Neural cell (in vitro differentiated cells): Measurements from ENCODE around the gene CHL1. TPM values are rescaled to one million over a fixed set of nuclear protein-coding genes. Genes with fewer than 3 reads are reported as not detected.
A peak's percentile ranks its signal among the peaks of the same experiment; 100 is the strongest.

Experiments
- H2AFZ ChIP-seq: fragments of 200-600, 300-800 bp; sonication (generic), shearing (Covaris generic); 2 replicates; pipeline ENCODE4 v1.6.0; 2014; ENCODE audit warnings: low read depth, mild to moderate bottlenecking, antibody characterized with exemption, low read length, moderate library complexity
- H3F3A ChIP-seq: fragments of 200-600 bp; shearing (Covaris generic); 2 replicates; pipeline ENCODE4 v1.6.1; 2016; ENCODE audit warnings: mild to moderate bottlenecking, moderate library complexity, mixed read lengths, antibody characterized with exemption, low read length; ENCODE audit not compliant: insufficient read depth, poor library complexity, severe bottlenecking
- H3K27ac ChIP-seq: fragments of 200-600, 300-800 bp; sonication (generic), shearing (Covaris generic); 2 replicates; pipeline ENCODE4 v1.5.1; 2014; ENCODE audit warnings: mild to moderate bottlenecking, low read length, moderate library complexity
- H3K27me3 ChIP-seq: fragments of 300-800, 200-600 bp; sonication (generic), shearing (Covaris generic); 2 replicates; pipeline ENCODE4 v1.6.0; 2014; ENCODE audit warnings: mild to moderate bottlenecking, low read depth, low read length, moderate library complexity; ENCODE audit not compliant: insufficient read depth
- H3K36me3 ChIP-seq: fragments of 300-800, 200-600 bp; sonication (generic), shearing (Covaris generic); 2 replicates; pipeline ENCODE4 v1.5.1; 2014; ENCODE audit warnings: mild to moderate bottlenecking, antibody characterized with exemption, low read length, moderate library complexity; ENCODE audit not compliant: insufficient read depth
- H3K4me2 ChIP-seq: fragments of 300-800, 200-600 bp; sonication (generic), shearing (Covaris generic); 2 replicates; pipeline ENCODE4 v1.6.0; 2014; ENCODE audit warnings: mild to moderate bottlenecking, low read length
- H3K4me3 ChIP-seq: fragments of 300-800, 200-600 bp; sonication (generic), shearing (Covaris generic); 2 replicates; pipeline ENCODE4 v1.5.1; 2014; ENCODE audit warnings: mild to moderate bottlenecking, low read length, moderate library complexity
- H3K79me2 ChIP-seq: fragments of 200-600 bp; shearing (Covaris generic); replicated peaks from 2 replicates; pipeline ENCODE4 v1.6.0; 2014; ENCODE audit warnings: mild to moderate bottlenecking, low read length, moderate library complexity; ENCODE audit not compliant: insufficient read depth
- H3K9ac ChIP-seq: fragments of 300-800, 200-600 bp; sonication (generic), shearing (Covaris generic); 2 replicates; pipeline ENCODE4 v1.6.1; 2016; ENCODE audit warnings: mild to moderate bottlenecking, low read length, mixed read lengths
- H3K9me2 ChIP-seq: fragments of 200-600 bp; shearing (Covaris generic); 2 replicates; pipeline ENCODE4 v1.6.1; 2016; ENCODE audit warnings: mild to moderate bottlenecking, low read length, mixed read lengths; ENCODE audit not compliant: insufficient read depth
- H3K9me3 ChIP-seq: fragments of 200-600, 300-800 bp; sonication (generic), shearing (Covaris generic); 2 replicates; pipeline ENCODE4 v1.6.1; 2016; ENCODE audit warnings: mild to moderate bottlenecking, mixed run types, low read length, moderate library complexity, mixed read lengths
- H4K20me1 ChIP-seq: fragments of 200-600 bp; shearing (Covaris generic); 2 replicates; pipeline ENCODE4 v1.6.1; 2016; ENCODE audit warnings: mild to moderate bottlenecking, mixed run types; ENCODE audit not compliant: insufficient read depth
- EP300 ChIP-seq: fragments of 450-650 bp; conservative IDR thresholded peaks from 2 replicates; pipeline ENCODE4 v1.6.1; 2014; ENCODE audit warnings: antibody characterized with exemption, mild to moderate bottlenecking, moderate library complexity; ENCODE audit not compliant: poor library complexity, severe bottlenecking
- EZH2 ChIP-seq: fragments of 200-600, 300-800 bp; shearing (Covaris generic), sonication (generic); IDR thresholded peaks from 2 replicates; pipeline ENCODE4 v1.6.1; 2014; ENCODE audit warnings: antibody characterized with exemption, low read length, borderline replicate concordance, mild to moderate bottlenecking; ENCODE audit not compliant: insufficient read depth, poor library complexity, severe bottlenecking
- MXI1 ChIP-seq: fragments of 450-650 bp; conservative IDR thresholded peaks from 2 replicates; pipeline ENCODE4 v1.6.1; 2014; ENCODE audit warnings: antibody characterized with exemption, mild to moderate bottlenecking; ENCODE audit not compliant: poor library complexity, severe bottlenecking
- POLR2AphosphoS5 ChIP-seq: IDR thresholded peaks from 2 replicates; pipeline ENCODE4 v1.6.1; 2012
- RAD21 ChIP-seq: fragments of 450-650 bp; conservative IDR thresholded peaks from 2 replicates; pipeline ENCODE4 v1.6.1; 2014; ENCODE audit warnings: antibody characterized with exemption, mild to moderate bottlenecking, moderate library complexity
- SMC3 ChIP-seq: fragments of 450-650 bp; conservative IDR thresholded peaks from 2 replicates; pipeline ENCODE4 v1.6.1; 2014; ENCODE audit warnings: antibody characterized with exemption, mild to moderate bottlenecking, moderate library complexity; ENCODE audit not compliant: poor library complexity
- TAF1 ChIP-seq: IDR thresholded peaks from 2 replicates; pipeline ENCODE4 v1.6.1; 2012; ENCODE audit warnings: low read depth
- polyA plus RNA-seq: library from polyadenylated mRNA; depleted of rRNA; stranded (reverse); fragments of >200 nt; gene quantifications from 2 replicates; pipeline ENCODE4 v1.2.3, GENCODE V29; 2014
- TF ChIP-seq, protein P1 (sequence below): fragments of 450-650 bp; IDR thresholded peaks from 2 replicates; pipeline ENCODE4 v1.5.1; 2014; ENCODE audit warnings: antibody characterized with exemption, mild to moderate bottlenecking, moderate library complexity; ENCODE audit not compliant: poor library complexity, severe bottlenecking
- TF ChIP-seq, protein P2 (sequence below): IDR thresholded peaks from 2 replicates; pipeline ENCODE4 v1.6.1; 2012; ENCODE audit warnings: borderline replicate concordance

CHL1 gene
- polyA plus RNA-seq, 1 donor from 2014 or later: 199 TPM

DNA sequence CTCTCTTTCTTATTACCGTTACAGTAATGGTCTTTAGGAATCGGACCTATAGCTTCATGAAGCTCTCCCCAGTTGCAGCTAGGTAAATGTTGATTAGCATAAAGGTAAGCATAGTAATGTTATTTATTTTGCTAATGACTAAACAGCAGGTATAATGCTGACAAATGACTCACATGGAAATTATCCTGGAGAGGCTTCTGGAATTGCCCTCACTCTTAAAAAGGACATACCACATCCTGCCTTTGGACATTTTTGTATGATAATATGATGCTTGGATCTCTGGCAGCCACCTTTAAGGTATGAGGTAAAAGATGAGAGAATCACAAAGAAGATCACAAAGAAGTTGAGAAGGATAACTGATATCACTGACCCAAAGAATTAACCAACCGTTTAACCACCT is 238.6 kb downstream of the CHL1 start:
- no peak overlapping the region for H3K9ac ChIP-seq

DNA sequence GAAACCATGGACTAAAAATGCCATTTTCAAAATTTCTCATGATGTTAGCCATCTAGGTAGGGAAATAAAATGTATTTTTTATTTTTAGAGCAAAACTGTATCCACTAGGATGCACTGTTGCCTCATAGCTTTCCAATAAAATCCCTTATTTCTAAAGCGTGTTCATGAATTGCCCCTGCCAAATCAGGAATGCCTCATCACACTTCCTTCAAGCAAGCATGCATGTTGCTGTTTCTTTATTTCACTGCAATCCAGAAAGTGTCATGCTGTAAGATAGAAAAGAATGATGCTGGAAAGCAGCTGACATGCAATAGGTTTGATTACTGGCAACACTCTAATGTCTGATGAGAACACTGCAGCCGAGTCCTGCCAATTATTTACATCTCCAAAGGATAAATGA is 239.5 kb downstream of the CHL1 start:
- H4K20me1 ChIP-seq: no peaks in the 10 kb centered on the region
- H3K9me2 ChIP-seq: no peaks in the 10 kb centered on the region
- H3K4me3 ChIP-seq: no peak overlapping the region
- H3K79me2 ChIP-seq: no peaks in the 10 kb centered on the region
- H3K36me3 ChIP-seq: no peaks in the 10 kb centered on the region
- no peak overlapping the region for H2AFZ ChIP-seq
- H3K27me3 ChIP-seq: no peaks in the 10 kb centered on the region
- TF ChIP-seq MXI1 (no peak), POLR2AphosphoS5 (peak; percentile 52), RAD21 (peak; percentile 76), TAF1 (no peak), EZH2 (no peak), SMC3 (peak; percentile 67), EP300 (peak; percentile 66)
- TF ChIP-seq, protein P1, sequence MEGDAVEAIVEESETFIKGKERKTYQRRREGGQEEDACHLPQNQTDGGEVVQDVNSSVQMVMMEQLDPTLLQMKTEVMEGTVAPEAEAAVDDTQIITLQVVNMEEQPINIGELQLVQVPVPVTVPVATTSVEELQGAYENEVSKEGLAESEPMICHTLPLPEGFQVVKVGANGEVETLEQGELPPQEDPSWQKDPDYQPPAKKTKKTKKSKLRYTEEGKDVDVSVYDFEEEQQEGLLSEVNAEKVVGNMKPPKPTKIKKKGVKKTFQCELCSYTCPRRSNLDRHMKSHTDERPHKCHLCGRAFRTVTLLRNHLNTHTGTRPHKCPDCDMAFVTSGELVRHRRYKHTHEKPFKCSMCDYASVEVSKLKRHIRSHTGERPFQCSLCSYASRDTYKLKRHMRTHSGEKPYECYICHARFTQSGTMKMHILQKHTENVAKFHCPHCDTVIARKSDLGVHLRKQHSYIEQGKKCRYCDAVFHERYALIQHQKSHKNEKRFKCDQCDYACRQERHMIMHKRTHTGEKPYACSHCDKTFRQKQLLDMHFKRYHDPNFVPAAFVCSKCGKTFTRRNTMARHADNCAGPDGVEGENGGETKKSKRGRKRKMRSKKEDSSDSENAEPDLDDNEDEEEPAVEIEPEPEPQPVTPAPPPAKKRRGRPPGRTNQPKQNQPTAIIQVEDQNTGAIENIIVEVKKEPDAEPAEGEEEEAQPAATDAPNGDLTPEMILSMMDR: peak; percentile 72
- TF ChIP-seq, protein P2, sequence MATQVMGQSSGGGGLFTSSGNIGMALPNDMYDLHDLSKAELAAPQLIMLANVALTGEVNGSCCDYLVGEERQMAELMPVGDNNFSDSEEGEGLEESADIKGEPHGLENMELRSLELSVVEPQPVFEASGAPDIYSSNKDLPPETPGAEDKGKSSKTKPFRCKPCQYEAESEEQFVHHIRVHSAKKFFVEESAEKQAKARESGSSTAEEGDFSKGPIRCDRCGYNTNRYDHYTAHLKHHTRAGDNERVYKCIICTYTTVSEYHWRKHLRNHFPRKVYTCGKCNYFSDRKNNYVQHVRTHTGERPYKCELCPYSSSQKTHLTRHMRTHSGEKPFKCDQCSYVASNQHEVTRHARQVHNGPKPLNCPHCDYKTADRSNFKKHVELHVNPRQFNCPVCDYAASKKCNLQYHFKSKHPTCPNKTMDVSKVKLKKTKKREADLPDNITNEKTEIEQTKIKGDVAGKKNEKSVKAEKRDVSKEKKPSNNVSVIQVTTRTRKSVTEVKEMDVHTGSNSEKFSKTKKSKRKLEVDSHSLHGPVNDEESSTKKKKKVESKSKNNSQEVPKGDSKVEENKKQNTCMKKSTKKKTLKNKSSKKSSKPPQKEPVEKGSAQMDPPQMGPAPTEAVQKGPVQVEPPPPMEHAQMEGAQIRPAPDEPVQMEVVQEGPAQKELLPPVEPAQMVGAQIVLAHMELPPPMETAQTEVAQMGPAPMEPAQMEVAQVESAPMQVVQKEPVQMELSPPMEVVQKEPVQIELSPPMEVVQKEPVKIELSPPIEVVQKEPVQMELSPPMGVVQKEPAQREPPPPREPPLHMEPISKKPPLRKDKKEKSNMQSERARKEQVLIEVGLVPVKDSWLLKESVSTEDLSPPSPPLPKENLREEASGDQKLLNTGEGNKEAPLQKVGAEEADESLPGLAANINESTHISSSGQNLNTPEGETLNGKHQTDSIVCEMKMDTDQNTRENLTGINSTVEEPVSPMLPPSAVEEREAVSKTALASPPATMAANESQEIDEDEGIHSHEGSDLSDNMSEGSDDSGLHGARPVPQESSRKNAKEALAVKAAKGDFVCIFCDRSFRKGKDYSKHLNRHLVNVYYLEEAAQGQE: peak; percentile 46
- peak overlapping the region; percentile 6 for H3K4me2 ChIP-seq
- H3F3A ChIP-seq: peaks cover 3% of the 10 kb centered on the region
- H3K9ac ChIP-seq: no peak overlapping the region
- peak overlapping the region; percentile 30 for H3K27ac ChIP-seq
- no peaks in the 10 kb centered on the region for H3K9me3 ChIP-seq

More for the DNA sequence above, 238.6 kb downstream of the CHL1 start:
- peaks cover 3% of the 10 kb centered on the region for H3F3A ChIP-seq
- H3K27ac ChIP-seq: no peak overlapping the region
- H3K4me2 ChIP-seq: no peak overlapping the region
- H3K9me2 ChIP-seq: no peaks in the 10 kb centered on the region
- H3K36me3 ChIP-seq: no peaks in the 10 kb centered on the region
- H3K9me3 ChIP-seq: no peaks in the 10 kb centered on the region
- H4K20me1 ChIP-seq: no peaks in the 10 kb centered on the region
- TF ChIP-seq EP300: no peak
- TF ChIP-seq, protein P1: no peak
- TF ChIP-seq RAD21: no peak
- TF ChIP-seq, protein P2: no peak
- TF ChIP-seq TAF1: no peak
- no peak for TF ChIP-seq MXI1
- no peak for TF ChIP-seq EZH2
- H2AFZ ChIP-seq: no peak overlapping the region
- H3K4me3 ChIP-seq: no peak overlapping the region
- H3K27me3 ChIP-seq: no peaks in the 10 kb centered on the region
- no peaks in the 10 kb centered on the region for H3K79me2 ChIP-seq
